B cell (primary cell): Measurements from ENCODE around the gene RASA3. TPM values are rescaled to one million over a fixed set of nuclear protein-coding genes. Genes with fewer than 3 reads are reported as not detected.

Experiments used
- ATAC-seq: fragments of 200-7000 bp; cut with Tn5 transposase; one replicate; pipeline ENCODE4 v1.10.0; 2021; ENCODE audit warnings: low read depth, mild to moderate bottlenecking, moderate number of reproducible peaks, moderate library complexity
- CTCF ChIA-PET: fragments of 350-600 bp; sonication (Branson Sonifier 250); formaldehyde crosslinking; loops from one replicate; lab custom pipeline; 2021; ENCODE audit warnings: antibody characterized with exemption, inconsistent platforms; lab: Charles Lee
- POLR2A ChIA-PET: fragments of 350-600 bp; sonication (Branson Sonifier 250); formaldehyde crosslinking; loops from one replicate; lab custom pipeline; 2021; ENCODE audit warnings: antibody characterized with exemption; lab: Charles Lee
- DNase-seq: peaks from one replicate; pipeline ENCODE4 v3.0.0; 2013
- H2AFZ ChIP-seq: 2 replicates; pipeline ENCODE4 v1.6.1; 2012; ENCODE audit warnings: mild to moderate bottlenecking, low read depth, low read length; ENCODE audit not compliant: insufficient read depth, poor library complexity, severe bottlenecking
- H3K27ac ChIP-seq, 2 donors: 1 replicate in 1 of 2; 2 replicates in 1 of 2; pipeline ENCODE4 v1.5.1; 2012 to 2013; ENCODE audit warnings: low read length in 2 of 2, mild to moderate bottlenecking in 2 of 2, moderate library complexity in 1 of 2
- H3K27me3 ChIP-seq, 4 experiments: fragments of 200-600 bp in 1 of 4; sonication (generic) in 1 of 4; replicated peaks in 1 of 4; 1 replicate in 2 of 4; 2 replicates in 2 of 4; pipeline versions ENCODE4 v1.6.1 to v1.7.0; 2013 to 2016; ENCODE audit warnings: low read length in 3 of 4, mild to moderate bottlenecking in 2 of 4, mixed read lengths in 1 of 4, moderate library complexity in 1 of 4; ENCODE audit not compliant: insufficient read depth in 4 of 4, control insufficient read depth in 3 of 4; ENCODE audit errors: control extremely low read depth in 1 of 4
- H3K36me3 ChIP-seq, 2 experiments: replicated peaks in 1 of 2; 1 replicate in 1 of 2; 2 replicates in 1 of 2; pipeline versions ENCODE4 v1.6.1 to v1.7.1; 2013; ENCODE audit warnings: low read length in 1 of 2; ENCODE audit not compliant: insufficient read depth in 2 of 2, control insufficient read depth in 1 of 2; ENCODE audit errors: control extremely low read depth in 1 of 2, extremely low read depth in 1 of 2
- H3K4me1 ChIP-seq, 2 donors: fragments of 200-600 bp in 1 of 2; sonication (generic) in 1 of 2; 1 replicate in 1 of 2; 2 replicates in 1 of 2; pipeline versions ENCODE4 v1.5.1 to v1.6.1; 2013 to 2017; ENCODE audit warnings: low read length in 2 of 2; ENCODE audit not compliant: control insufficient read depth in 2 of 2, insufficient read depth in 2 of 2
- H3K4me2 ChIP-seq: replicated peaks from 2 replicates; pipeline ENCODE3; 2012; ENCODE audit warnings: mild to moderate bottlenecking, low read depth, low read length; ENCODE audit not compliant: poor library complexity, severe bottlenecking
- H3K4me3 ChIP-seq, 5 experiments: fragments of 200-600 bp in 1 of 5; sonication (generic) in 1 of 5; 1 replicate in 3 of 5; 2 replicates in 2 of 5; pipeline versions ENCODE4 v1.5.1 to v1.7.0; 2011 to 2016; ENCODE audit warnings: low read length in 4 of 5, mild to moderate bottlenecking in 4 of 5, low read depth in 2 of 5, control low read depth in 1 of 5, moderate library complexity in 1 of 5; ENCODE audit not compliant: insufficient read depth in 1 of 5; ENCODE audit errors: control extremely low read depth in 1 of 5, extremely low read depth in 1 of 5
- H3K79me2 ChIP-seq: fragments of 200-600 bp; sonication (generic); one replicate; pipeline ENCODE4 v1.6.0; 2016; ENCODE audit warnings: low read length; ENCODE audit not compliant: control insufficient read depth, insufficient read depth
- H3K9ac ChIP-seq: fragments of 200-600 bp; sonication (generic); 2 replicates; pipeline ENCODE4 v1.6.1; 2017; ENCODE audit warnings: mild to moderate bottlenecking, low read length, moderate library complexity
- H3K9me3 ChIP-seq, 3 donors: one replicate each; pipeline versions ENCODE4 v1.6.1 to v1.7.1; 2013; ENCODE audit warnings: low read length in 2 of 3; ENCODE audit not compliant: control insufficient read depth in 2 of 3, insufficient read depth in 1 of 3; ENCODE audit errors: control extremely low read depth in 1 of 3
- H4K20me1 ChIP-seq: 2 replicates; pipeline ENCODE4 v1.6.0; 2012; ENCODE audit warnings: mild to moderate bottlenecking, low read length; ENCODE audit not compliant: insufficient read depth, control insufficient read depth, poor library complexity, severe bottlenecking
- H3K27ac Mint-ChIP-seq: one replicate; pipeline ENCODE4 v1.8.0; 2021; ENCODE audit warnings: mixed read lengths
- H3K27me3 Mint-ChIP-seq: one replicate; pipeline ENCODE4 v1.8.0; 2021; ENCODE audit warnings: mixed read lengths
- H3K4me1 Mint-ChIP-seq: one replicate; pipeline ENCODE4 v1.8.0; 2021; ENCODE audit warnings: mixed read lengths
- H3K4me3 Mint-ChIP-seq: one replicate; pipeline ENCODE4 v1.8.0; 2021; ENCODE audit warnings: mixed read lengths
- H3K9me3 Mint-ChIP-seq: one replicate; pipeline ENCODE4 v1.8.0; 2022; ENCODE audit warnings: mixed read lengths; ENCODE audit not compliant: insufficient read depth
- CTCF ChIP-seq: fragments of 200-600 bp; IDR thresholded peaks from one replicate; pipeline ENCODE4 v1.8.0; 2022; ENCODE audit warnings: antibody characterized with exemption, mild to moderate bottlenecking
- EZH2 ChIP-seq: IDR thresholded peaks from 2 replicates; pipeline ENCODE4 v1.6.1; 2012; ENCODE audit warnings: borderline replicate concordance, low read depth, mild to moderate bottlenecking, moderate library complexity, low read length; ENCODE audit not compliant: insufficient read depth, poor library complexity, severe bottlenecking
- WGBS: methylation state at CpG from one replicate; pipeline ENCODE4 v1.1.5; 2013; ENCODE audit warnings: missing lambda C conversion rate; ENCODE audit not compliant: insufficient coverage; 5-methylcytosine and 5-hydroxymethylcytosine counted together
- intact Hi-C: fragments of 100-400 bp; cut with micrococcal nuclease; formaldehyde crosslinking; loops from one replicate; pipeline ENCODE4 v1.10.0; 2022
- polyA plus RNA-seq: library from polyadenylated mRNA; depleted of rRNA; stranded (reverse); fragments of >200 nt; gene quantifications from 2 replicates; pipeline ENCODE4 v1.2.3, GENCODE V29; 2012
- total RNA-seq, 2 donors: library from RNA; stranded (reverse); fragments of 120-200 nt in 1 of 2; gene quantifications; 1 replicate in 1 of 2; 2 replicates in 1 of 2; pipeline versions ENCODE4 v1.2.3 to v1.2.4, GENCODE V29; 2013 to 2022

RASA3 gene
- total and polyA plus RNA-seq, 2 donors (not counting 1 experiment from before 2014, with no cell fraction given), result 54.2 to 87.4 TPM

- Mint-ChIP-seq H3K4me1 (no peaks in the 10 kb centered on the region), H3K4me3 (no peak overlapping the region), H3K27me3 (peaks cover 17% of the 10 kb centered on the region), H3K27ac (no peak overlapping the region), H3K9me3 (no peaks in the 10 kb centered on the region)
- no peaks in the 10 kb centered on the region for H3K36me3 ChIP-seq
- H3K27me3 ChIP-seq, result peaks cover 0 to 1% (median 0%) of the 10 kb centered on the region in 4 experiments
- H3K4me2 ChIP-seq, result no peak overlapping the region
- peaks cover 0 to 4% (median 0%) of the 10 kb centered on the region in 3 donors for H3K9me3 ChIP-seq
- H2AFZ ChIP-seq, result no peak overlapping the region
- no peak overlapping the region for H3K27ac ChIP-seq
- ChIA-PET POLR2A (no interaction called here), CTCF (no interaction called here)
- H3K9ac ChIP-seq, result no peak overlapping the region
- intact Hi-C loops, result no loop called here
- H3K79me2 ChIP-seq, result no peaks in the 10 kb centered on the region
- ATAC-seq, result no peak
- TF ChIP-seq EZH2 (no peak), CTCF (no peak)
- H4K20me1 ChIP-seq, result no peaks in the 10 kb centered on the region
- 81% methylated on average over 16 of the region's 16 CpGs for WGBS
- H3K4me3 ChIP-seq, result no peak overlapping the region
- DNase-seq, result no peak
- no peaks in the 10 kb centered on the region for H3K4me1 ChIP-seq
These were observed 192.5 kb downstream of the RASA3 start for GRCh38 chr13:113939944-113940297.

GRCh38 chr13:113939129-113939943 is 193.1 kb downstream of the RASA3 start:
- intact Hi-C loops, result no loop called here
- POLR2A ChIA-PET, result no interaction called here
- no peak overlapping the region for H3K27ac Mint-ChIP-seq

More at GRCh38 chr13:113939129-113939943, 193.1 kb downstream of the RASA3 start:
- H3K27me3 ChIP-seq, result peaks cover 0 to 7% (median 1%) of the 10 kb centered on the region in 4 experiments
- TF ChIP-seq CTCF (no peak), EZH2 (no peak)
- no peak overlapping the region for H3K4me2 ChIP-seq
- H3K27me3 Mint-ChIP-seq, result peaks cover 17% of the 10 kb centered on the region
- ATAC-seq (no peak), DNase-seq (no peak)
- no peaks in the 10 kb centered on the region for H3K79me2 ChIP-seq
- H3K4me1 ChIP-seq, result no peaks in the 10 kb centered on the region
- no peak overlapping the region for H3K27ac ChIP-seq
- peaks cover 0 to 7% (median 0%) of the 10 kb centered on the region in 3 donors for H3K9me3 ChIP-seq
- H3K4me3 ChIP-seq, result no peak overlapping the region
- no peaks in the 10 kb centered on the region for H3K9me3 Mint-ChIP-seq
- no peaks in the 10 kb centered on the region for H4K20me1 ChIP-seq
- no peak overlapping the region for H2AFZ ChIP-seq
- no peak overlapping the region for H3K4me3 Mint-ChIP-seq
- H3K36me3 ChIP-seq, result no peaks in the 10 kb centered on the region
- CTCF ChIA-PET, result no interaction called here
- whole genome bisulfite sequencing, result 88% methylated on average over 28 of the region's 28 CpGs
- H3K4me1 Mint-ChIP-seq, result no peaks in the 10 kb centered on the region
- H3K9ac ChIP-seq, result no peak overlapping the region
